GM19035 (cell line): ENCODE measurements around the gene C6orf62.
"Not testable (repeated sequence)": the region's sequence is repeated elsewhere in the genome, so short reads cannot be mapped to it uniquely, and the experiment has no call there.

Experiments
- ATAC-seq: cut with Tn5 transposase; IDR thresholded peaks from one replicate; pipeline ENCODE4 v1.9.1; 2021; ENCODE audit not compliant: unreplicated experiment

C6orf62 gene

DNA sequence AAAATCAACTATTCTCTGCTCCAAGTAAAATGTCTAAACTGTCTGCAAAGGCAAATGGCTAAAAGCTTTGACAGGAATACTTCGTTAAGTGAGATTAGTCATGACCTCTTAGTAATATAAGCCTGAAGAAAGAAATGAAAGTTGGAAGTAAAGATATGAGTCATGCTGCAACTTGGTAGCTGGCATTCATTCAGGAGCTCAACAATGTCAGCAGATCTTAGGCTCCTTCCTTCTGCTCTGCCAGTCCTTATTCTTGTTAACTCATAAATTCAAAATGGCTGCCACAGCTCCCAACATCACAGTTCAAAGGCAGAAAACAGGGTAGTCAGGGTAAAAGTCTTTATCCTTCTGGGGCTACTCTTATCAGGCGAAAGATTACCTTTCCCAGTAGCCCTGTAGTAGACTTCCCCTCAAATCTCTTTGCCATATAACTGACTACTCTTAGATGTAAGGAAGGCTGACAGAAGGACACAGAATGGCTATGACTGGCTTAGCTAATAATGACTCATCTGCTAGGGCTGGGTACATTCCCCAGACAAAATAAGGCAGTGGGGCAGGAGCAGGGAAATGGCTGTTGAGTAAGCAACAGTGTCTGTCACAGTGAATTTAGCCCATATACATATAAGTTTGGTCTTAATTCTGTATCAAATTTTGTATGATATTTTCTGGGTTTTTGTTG, 24.4 kb upstream of the C6orf62 start:
- ATAC-seq = peak; percentile 83

- ATAC-seq = no peak
Measured at GRCh38 chr6:24742216-24742738, 23.3 kb upstream of the C6orf62 start.

DNA sequence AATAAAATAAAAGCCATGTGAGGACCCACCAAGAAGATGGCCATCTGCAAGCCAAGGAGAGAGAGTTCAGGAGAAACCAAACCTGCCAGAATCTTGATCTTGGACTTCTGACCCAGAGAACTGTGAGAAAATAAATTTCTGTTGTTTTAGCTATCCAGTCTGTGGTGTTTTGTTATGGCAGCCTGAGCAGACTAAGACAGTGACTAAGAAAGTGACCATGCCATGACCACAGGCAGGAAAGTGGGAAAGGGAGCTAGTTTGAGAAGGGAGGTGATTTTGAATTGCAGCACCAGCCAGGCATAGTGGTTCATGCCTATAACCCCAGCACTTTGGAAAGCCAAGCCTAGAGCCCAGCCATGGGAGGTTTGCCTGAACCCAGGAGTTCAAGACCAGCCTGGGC, 21.9 kb upstream of the C6orf62 start:
- no peak for ATAC-seq

GRCh38 chr6:24738741-24739140, 19.8 kb upstream of the C6orf62 start:
- no peak for ATAC-seq

DNA sequence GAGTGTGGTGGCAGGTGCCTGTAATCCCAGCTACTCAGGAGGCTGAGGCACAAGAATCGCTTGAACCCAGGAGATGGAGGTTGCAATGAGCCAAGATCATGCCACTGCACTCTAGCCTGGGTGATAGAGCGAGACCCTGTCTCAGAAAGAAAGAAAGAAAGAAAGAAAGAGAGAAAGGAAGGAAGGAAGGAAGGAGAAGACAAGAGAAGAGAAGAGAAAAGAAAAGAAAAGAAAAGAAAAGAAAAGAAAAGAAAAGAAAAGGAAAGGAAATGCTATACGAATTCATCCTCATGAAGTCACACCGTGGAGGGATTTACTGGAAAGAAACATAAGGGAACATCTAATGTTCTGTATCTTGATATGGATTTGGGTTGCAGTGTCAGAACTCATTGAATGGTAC, 15.8 kb upstream of the C6orf62 start:
- not testable (repeated sequence) for ATAC-seq

- no peak for ATAC-seq
Measured at GRCh38 chr6:24734166-24734565, 15.2 kb upstream of the C6orf62 start.

GRCh38 chr6:24731456-24732134, 12.6 kb upstream of the C6orf62 start:
- not testable (repeated sequence) for ATAC-seq

DNA sequence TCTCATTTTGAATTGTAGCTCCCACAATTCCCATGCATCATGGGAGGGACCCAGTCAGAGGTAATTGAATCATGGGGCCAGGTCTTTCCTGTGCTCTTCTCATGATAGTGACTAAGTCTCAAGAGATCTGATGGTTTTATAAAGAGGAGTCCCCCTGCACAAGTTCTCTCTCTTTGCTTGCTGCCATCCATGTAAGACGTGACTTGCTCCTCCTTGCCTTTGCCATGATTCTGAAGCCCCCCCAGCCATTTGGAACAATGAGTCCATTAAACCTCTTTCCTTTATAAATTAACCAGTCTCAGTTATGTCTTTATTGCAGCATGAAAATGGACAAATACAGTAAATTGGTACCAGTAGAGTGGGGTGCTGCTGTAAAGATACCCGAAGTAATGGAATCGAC, 11.7 kb upstream of the C6orf62 start:
- ATAC-seq = not testable (repeated sequence)

- ATAC-seq = no peak
Measured at GRCh38 chr6:24723270-24723669, 4.3 kb upstream of the C6orf62 start.

DNA sequence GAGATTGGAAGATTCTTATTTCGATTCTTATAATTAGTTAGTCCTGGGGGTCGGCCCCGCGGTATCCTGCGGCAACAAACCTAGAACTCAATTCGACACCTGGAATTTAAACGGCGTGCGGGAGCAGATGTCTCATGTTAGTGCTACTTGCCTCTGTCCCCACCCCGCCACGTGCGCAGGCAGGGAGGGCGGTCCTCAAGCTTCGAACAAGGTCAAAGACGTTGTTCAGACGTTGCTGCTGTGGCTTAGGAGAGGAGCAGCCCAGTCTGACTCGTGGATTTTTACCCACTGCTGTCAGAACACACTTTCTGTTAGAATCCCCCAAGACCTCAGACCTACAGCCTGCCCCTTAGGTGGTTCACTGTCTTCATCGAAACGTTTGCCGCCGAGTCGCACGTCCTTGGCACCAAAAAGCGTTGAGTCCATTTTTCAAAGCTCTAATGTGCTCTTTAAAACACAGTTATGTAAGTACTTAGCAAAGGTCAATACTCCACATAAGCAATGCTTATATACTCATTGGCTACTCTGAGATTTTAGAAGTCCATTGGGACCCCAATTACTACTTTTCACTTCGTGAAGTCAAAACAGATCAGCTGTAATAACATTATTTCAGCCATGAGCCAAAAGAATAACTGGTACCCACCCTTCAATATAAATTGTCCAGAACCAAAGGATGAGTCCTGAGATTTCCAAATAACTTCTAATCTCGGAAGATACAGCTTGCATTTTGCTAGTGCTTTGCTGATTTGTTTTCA, 2.7 kb upstream of the C6orf62 start:
- ATAC-seq = peak; percentile 52

DNA sequence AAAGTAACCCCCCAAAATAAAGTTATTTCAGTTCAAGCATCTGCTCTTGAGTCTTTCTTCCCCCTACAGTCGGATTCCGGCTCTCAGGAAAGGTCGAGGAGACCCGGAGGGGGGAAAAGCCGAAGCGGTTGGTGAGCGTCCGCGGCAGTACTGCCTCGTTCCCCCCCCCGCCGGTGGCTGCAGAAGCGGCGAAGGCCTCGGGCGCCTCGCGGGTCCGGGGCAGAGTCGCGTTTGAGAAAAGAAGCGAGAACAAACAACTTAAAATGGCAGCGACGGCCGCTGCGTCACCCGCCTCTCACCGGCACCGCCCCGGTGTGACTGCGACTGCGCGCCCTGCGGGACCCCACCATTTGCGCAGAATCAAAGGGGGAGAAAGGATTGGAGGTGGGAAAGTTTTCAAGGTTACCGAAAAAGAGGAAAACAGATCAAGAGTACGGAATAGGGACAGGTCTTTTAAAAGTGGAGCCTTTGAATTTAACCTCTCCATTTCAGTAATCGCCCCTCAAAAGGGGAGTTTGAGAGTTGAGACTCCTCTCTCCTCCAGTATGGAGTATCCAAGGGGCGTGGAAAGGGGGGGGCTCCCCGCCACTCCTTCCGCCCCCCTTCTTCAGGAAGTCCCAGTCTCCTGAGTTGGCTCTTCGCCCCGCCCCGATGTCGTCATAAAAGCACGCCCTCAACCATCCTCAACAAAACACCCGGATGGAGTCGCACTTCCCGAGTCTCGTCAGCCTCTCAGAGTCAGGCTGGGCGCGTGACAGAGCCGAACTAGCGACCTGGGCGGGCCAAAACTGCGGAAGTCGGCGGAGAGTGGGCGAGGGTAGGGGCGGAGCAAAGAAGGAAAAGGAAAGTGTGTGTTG, 1.9 kb upstream of the C6orf62 start:
- peak; percentile 82 for ATAC-seq

- no peak for ATAC-seq
Measured at GRCh38 chr6:24720131-24720603, 1.2 kb upstream of the C6orf62 start.

DNA sequence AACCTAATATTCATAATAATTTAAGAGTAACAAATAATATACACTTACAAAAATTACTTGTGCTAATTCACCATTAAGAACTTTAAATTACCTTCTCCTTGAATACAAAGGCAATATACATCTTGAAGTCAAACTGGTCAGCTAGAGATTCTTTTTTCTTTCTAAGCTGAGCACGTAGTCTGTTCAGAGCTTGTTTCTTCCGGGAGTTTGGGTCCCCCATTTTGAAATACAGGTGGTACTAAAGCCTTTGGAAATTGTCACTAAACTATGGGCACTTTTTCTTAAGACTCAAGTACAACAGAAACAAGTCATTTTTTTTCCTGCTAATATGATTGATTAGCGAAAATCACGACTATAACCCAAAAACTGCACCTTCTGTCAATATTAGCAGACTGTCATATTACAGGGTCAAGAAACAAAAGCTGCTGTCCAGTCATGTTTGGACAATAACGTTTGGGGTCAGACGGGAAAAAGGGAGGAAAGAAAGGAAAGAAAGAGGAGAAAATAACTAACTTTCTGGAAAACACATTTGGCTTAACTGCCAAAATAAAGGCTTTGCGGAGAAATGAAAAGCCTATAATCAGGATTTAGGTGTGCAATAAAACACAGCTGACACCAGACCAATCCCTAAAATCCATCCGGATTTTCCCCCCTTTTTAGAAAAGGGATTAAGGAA, 367 bp downstream of the C6orf62 start:
- ATAC-seq = no peak

DNA sequence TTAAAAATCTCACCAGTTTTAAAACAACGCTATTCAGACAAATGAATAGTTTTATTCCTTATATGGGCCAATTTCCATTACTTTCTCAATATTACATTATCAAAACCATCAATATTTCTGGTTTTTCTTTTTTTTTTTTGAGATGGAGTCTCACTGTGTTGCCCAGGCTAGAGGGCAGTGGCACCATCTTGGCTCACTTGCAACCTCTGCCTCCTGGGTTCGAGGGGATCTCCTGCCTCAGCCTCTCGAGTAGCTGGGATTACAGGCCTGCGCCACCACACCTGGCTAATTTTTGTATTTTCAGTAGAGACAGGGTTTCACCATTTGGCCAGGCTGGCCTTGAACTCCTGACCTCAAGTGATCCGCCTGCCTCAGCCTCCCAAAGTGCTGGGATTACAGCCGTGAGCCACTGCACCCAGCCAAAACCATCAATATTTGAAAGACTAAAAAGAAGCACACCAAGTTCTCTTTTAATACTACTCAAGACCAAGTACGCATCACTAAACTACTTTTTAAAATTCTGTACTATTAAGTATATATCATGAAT, 2.3 kb downstream of the C6orf62 start:
- ATAC-seq = not testable (repeated sequence)

GRCh38 chr6:24710519-24711303, 8.2 kb downstream of the C6orf62 start:
- no peak for ATAC-seq

- ATAC-seq = no peak
Measured at GRCh38 chr6:24709014-24709711, 9.8 kb downstream of the C6orf62 start.

GRCh38 chr6:24708612-24709011, 10.3 kb downstream of the C6orf62 start:
- no peak for ATAC-seq

DNA sequence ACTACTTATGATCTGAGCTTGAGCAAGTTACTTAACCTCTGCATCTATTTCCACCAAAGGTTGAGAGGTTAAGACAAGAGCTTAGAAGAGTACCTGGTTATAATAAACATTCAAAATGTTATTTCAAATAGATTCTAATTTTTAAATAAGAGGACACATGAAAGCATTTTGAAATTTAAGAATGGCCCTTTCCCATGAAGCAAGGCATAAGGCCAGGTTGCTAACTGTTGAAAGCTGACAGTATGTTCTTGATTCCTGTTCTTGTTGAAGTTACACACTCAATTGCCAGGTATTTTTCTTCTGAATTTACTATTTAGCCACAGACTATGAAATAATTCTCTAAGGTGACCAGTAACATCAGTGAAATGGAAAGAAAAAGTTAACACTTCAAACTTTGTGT, 14.5 kb downstream of the C6orf62 start:
- no peak for ATAC-seq
